ENCODE data around the gene DMD. TPM values are rescaled to one million over a fixed set of nuclear protein-coding genes. Genes with fewer than 3 reads are reported as not detected.

DMD gene
- total RNA-seq, 1 donor = 2.4 TPM

- no peaks in the 10 kb centered on the region for H3K9me3 ChIP-seq (ENCODE audit: low read depth, low read length)
- no peaks in the 10 kb centered on the region for H3K4me1 ChIP-seq (ENCODE audit: insufficient read depth, low read length)
- H3K27me3 ChIP-seq (ENCODE audit: insufficient read depth, low read length) = no peaks in the 10 kb centered on the region
- no peak overlapping the region for H3K4me3 ChIP-seq (ENCODE audit: low read length)
Measured at GRCh38 chrX:31747411-31747810, 1463.9 kb downstream of the DMD start.

DNA sequence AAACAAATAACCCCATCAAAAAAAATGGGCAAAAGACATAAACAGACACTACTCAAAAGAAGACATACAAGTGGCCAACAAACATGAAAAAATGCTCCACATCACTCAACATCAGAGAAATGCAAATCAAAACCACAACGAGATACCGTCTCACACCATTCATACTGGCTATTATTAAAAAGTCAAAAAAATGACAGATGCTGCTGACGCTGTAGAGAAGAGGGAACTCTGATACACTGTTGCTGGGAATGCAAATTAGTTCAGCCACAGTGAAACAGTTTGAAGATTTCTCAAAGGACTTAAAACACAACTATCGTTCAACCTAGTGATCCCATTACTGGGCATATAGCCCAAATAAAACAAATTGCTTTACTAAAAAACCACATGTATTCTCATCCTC lies 1468.3 kb downstream of the DMD start:
- H3K9me3 ChIP-seq (ENCODE audit: low read depth, low read length) = no peaks in the 10 kb centered on the region
- no peaks in the 10 kb centered on the region for H3K4me1 ChIP-seq (ENCODE audit: insufficient read depth, low read length)
- H3K27me3 ChIP-seq (ENCODE audit: insufficient read depth, low read length) = no peaks in the 10 kb centered on the region
- H3K4me3 ChIP-seq (ENCODE audit: low read length) = no peak overlapping the region

DNA sequence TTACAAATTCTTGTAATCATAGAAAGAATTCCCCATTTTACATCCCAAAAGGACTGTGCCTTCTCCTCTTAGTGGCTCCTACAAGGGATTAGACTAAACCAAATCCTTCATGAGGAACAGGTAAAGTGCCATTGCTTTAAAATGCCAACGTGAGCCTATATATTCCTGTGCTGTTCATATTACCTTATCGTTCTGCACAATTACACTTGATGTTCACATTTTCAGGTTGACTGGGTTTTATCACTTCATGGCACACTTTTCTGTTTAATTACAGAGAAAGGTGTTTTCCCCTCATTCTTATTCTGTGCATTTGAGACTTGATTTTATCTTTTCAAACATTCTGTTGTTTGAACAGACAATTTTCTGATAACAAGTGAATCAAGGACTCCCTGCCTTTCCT lies 1493.9 kb downstream of the DMD start:
- H3K9me3 ChIP-seq (ENCODE audit: low read depth, low read length) = no peaks in the 10 kb centered on the region
- no peaks in the 10 kb centered on the region for H3K27me3 ChIP-seq (ENCODE audit: insufficient read depth, low read length)
- no peaks in the 10 kb centered on the region for H3K4me1 ChIP-seq (ENCODE audit: insufficient read depth, low read length)
- no peak overlapping the region for H3K4me3 ChIP-seq (ENCODE audit: low read length)

GRCh38 chrX:31715675-31716074 lies 1495.7 kb downstream of the DMD start:
- no peaks in the 10 kb centered on the region for H3K27me3 ChIP-seq (ENCODE audit: insufficient read depth, low read length)

GRCh38 chrX:31714797-31715196 lies 1496.6 kb downstream of the DMD start:
- no peaks in the 10 kb centered on the region for H3K27me3 ChIP-seq (ENCODE audit: insufficient read depth, low read length)
- no peaks in the 10 kb centered on the region for H3K9me3 ChIP-seq (ENCODE audit: low read depth, low read length)
- H3K4me1 ChIP-seq (ENCODE audit: insufficient read depth, low read length) = no peaks in the 10 kb centered on the region
- H3K4me3 ChIP-seq (ENCODE audit: low read length) = no peak overlapping the region

More at GRCh38 chrX:31715675-31716074, 1495.7 kb downstream of the DMD start:
- Histone ChIP-seq H3K4me3 (ENCODE audit: low read length) (no peak overlapping the region), H3K9me3 (ENCODE audit: low read depth, low read length) (no peaks in the 10 kb centered on the region), H3K4me1 (ENCODE audit: insufficient read depth, low read length) (no peaks in the 10 kb centered on the region)

DNA sequence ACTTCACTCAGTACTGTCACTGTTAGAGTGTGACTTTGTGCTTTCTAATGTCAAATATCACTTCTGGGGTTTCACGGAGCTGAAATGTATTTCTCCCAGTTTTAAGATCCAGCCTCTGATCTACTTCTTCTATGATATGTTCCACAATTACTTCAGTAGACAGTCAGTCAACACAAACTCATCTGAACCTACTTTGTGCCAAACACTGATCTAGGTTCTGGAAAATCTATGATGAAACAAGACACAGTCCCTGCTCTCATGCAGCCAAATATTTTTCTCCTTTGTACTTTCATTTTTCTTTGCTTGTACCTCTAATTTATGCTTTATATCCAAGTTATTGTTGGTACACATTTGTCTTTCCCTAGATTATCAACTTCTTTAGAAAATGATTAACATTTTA lies 1498.2 kb downstream of the DMD start:
- no peaks in the 10 kb centered on the region for H3K27me3 ChIP-seq (ENCODE audit: insufficient read depth, low read length)
- no peak overlapping the region for H3K4me3 ChIP-seq (ENCODE audit: low read length)
- H3K4me1 ChIP-seq (ENCODE audit: insufficient read depth, low read length) = no peaks in the 10 kb centered on the region
- H3K9me3 ChIP-seq (ENCODE audit: low read depth, low read length) = no peaks in the 10 kb centered on the region

- no peaks in the 10 kb centered on the region for H3K27me3 ChIP-seq (ENCODE audit: insufficient read depth, low read length)
- H3K4me1 ChIP-seq (ENCODE audit: insufficient read depth, low read length) = no peaks in the 10 kb centered on the region
- H3K9me3 ChIP-seq (ENCODE audit: low read depth, low read length) = no peaks in the 10 kb centered on the region
- H3K4me3 ChIP-seq (ENCODE audit: low read length) = no peak overlapping the region
Measured at GRCh38 chrX:31711166-31711565, 1500.2 kb downstream of the DMD start.

- Histone ChIP-seq H3K27me3 (ENCODE audit: insufficient read depth, low read length) (no peaks in the 10 kb centered on the region), H3K9me3 (ENCODE audit: low read depth, low read length) (no peaks in the 10 kb centered on the region), H3K4me1 (ENCODE audit: insufficient read depth, low read length) (no peaks in the 10 kb centered on the region), H3K4me3 (ENCODE audit: low read length) (no peak overlapping the region)
Measured at GRCh38 chrX:31708116-31708515, 1503.2 kb downstream of the DMD start.

GRCh38 chrX:31706466-31706865 lies 1504.9 kb downstream of the DMD start:
- Histone ChIP-seq H3K27me3 (ENCODE audit: insufficient read depth, low read length) (no peaks in the 10 kb centered on the region), H3K4me3 (ENCODE audit: low read length) (no peak overlapping the region)

DNA sequence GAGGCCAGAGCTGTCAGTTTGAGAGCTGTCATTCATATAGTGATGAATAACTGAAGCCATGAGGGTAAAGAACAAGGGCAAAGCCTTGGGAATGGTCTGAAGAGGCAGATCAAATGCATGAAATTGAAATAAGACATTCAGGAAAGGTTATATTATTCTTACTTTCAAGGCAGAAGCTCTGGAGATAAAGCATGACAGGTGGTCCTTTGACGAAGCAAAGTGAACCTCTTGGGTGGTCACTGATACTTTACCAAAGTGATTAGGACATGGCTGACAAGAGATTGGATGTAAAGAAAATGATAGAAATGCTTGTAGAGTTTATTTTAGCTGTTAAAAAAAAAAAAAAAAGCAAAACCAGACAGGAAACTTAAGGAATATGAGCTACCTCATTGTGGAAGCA lies 1505.5 kb downstream of the DMD start:
- Histone ChIP-seq H3K4me3 (ENCODE audit: low read length) (no peak overlapping the region), H3K4me1 (ENCODE audit: insufficient read depth, low read length) (no peaks in the 10 kb centered on the region), H3K27me3 (ENCODE audit: insufficient read depth, low read length) (no peaks in the 10 kb centered on the region)

More at GRCh38 chrX:31706466-31706865, 1504.9 kb downstream of the DMD start:
- H3K4me1 ChIP-seq (ENCODE audit: insufficient read depth, low read length) = no peaks in the 10 kb centered on the region
- H3K9me3 ChIP-seq (ENCODE audit: low read depth, low read length) = no peaks in the 10 kb centered on the region

GRCh38 chrX:31704938-31705337 lies 1506.4 kb downstream of the DMD start:
- Histone ChIP-seq H3K27me3 (ENCODE audit: insufficient read depth, low read length) (no peaks in the 10 kb centered on the region), H3K4me3 (ENCODE audit: low read length) (no peak overlapping the region), H3K9me3 (ENCODE audit: low read depth, low read length) (no peaks in the 10 kb centered on the region), H3K4me1 (ENCODE audit: insufficient read depth, low read length) (no peaks in the 10 kb centered on the region)

More for the DNA sequence above, 1505.5 kb downstream of the DMD start:
- no peaks in the 10 kb centered on the region for H3K9me3 ChIP-seq (ENCODE audit: low read depth, low read length)

DNA sequence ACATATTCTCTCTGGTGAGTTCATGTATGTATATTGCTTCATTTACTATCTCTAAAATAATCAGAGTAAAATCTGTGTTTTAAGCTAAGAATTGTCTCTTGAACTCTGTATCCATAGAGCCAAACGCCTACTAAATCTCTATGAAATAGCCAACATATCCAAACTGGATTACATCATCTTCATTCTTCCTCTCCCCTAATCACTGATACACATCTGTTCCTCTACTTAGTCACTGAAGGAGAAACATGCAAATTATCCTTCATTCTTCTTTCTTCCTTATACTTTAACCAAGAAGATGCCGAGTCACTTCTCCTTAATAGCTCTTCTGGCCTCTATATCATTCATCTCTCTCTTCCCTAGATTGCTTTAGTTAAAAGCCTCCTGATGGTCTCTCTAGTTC lies 1509.1 kb downstream of the DMD start:
- no peaks in the 10 kb centered on the region for H3K9me3 ChIP-seq (ENCODE audit: low read depth, low read length)
- H3K4me1 ChIP-seq (ENCODE audit: insufficient read depth, low read length) = no peaks in the 10 kb centered on the region

GRCh38 chrX:31697294-31697916 lies 1513.9 kb downstream of the DMD start:
- no peaks in the 10 kb centered on the region for H3K4me1 ChIP-seq (ENCODE audit: insufficient read depth, low read length)
- no peaks in the 10 kb centered on the region for H3K27me3 ChIP-seq (ENCODE audit: insufficient read depth, low read length)
- no peaks in the 10 kb centered on the region for H3K9me3 ChIP-seq (ENCODE audit: low read depth, low read length)
- no peak overlapping the region for H3K4me3 ChIP-seq (ENCODE audit: low read length)

More for the DNA sequence above, 1509.1 kb downstream of the DMD start:
- Histone ChIP-seq H3K4me3 (ENCODE audit: low read length) (no peak overlapping the region), H3K27me3 (ENCODE audit: insufficient read depth, low read length) (no peaks in the 10 kb centered on the region)

DNA sequence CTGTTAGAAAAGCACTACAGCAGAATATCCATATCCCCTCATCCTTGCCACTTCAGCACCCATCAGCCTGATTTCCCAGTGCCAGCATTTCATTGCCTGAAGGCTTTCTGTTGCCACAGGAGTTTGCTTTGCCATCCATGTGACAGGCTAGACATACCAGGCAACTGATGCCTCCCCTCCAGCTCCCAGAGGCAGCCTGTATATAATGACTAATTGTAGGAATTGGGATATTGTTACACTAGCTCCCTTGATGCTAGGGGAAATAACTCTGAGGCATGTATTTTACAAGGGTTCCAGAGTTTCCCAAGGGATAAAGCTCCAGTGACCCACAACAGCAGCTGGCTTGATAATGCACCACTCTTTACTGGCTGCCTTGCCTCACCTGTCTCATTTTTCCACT lies 1531.5 kb downstream of the DMD start:
- no peaks in the 10 kb centered on the region for H3K27me3 ChIP-seq (ENCODE audit: insufficient read depth, low read length)
- H3K9me3 ChIP-seq (ENCODE audit: low read depth, low read length) = no peaks in the 10 kb centered on the region
- H3K4me1 ChIP-seq (ENCODE audit: insufficient read depth, low read length) = no peaks in the 10 kb centered on the region
- no peak overlapping the region for H3K4me3 ChIP-seq (ENCODE audit: low read length)

GRCh38 chrX:31670245-31670644 lies 1541.1 kb downstream of the DMD start:
- Histone ChIP-seq H3K4me1 (ENCODE audit: insufficient read depth, low read length) (no peaks in the 10 kb centered on the region), H3K4me3 (ENCODE audit: low read length) (no peak overlapping the region), H3K9me3 (ENCODE audit: low read depth, low read length) (no peaks in the 10 kb centered on the region), H3K27me3 (ENCODE audit: insufficient read depth, low read length) (no peaks in the 10 kb centered on the region)

DNA sequence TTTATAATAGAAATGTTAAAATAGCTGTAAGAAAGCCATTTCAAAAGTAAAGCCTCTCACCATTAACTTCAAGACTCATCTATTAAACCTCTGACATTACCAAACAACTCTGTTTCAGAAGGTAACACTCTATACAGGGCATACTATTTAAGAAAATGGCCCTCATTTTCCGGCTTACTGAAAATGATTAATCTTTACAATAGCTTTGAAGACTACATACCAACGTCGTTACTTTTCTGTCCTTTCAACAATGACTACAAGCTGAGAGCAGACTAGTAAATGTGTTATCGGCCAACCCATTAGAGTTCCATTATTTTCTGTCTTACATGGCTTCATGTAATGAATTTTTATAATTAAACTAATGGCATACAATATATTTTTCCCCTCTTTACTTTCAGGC lies 1545.9 kb downstream of the DMD start:
- no peaks in the 10 kb centered on the region for H3K4me1 ChIP-seq (ENCODE audit: insufficient read depth, low read length)
- no peaks in the 10 kb centered on the region for H3K9me3 ChIP-seq (ENCODE audit: low read depth, low read length)
- H3K4me3 ChIP-seq (ENCODE audit: low read length) = no peak overlapping the region
- no peaks in the 10 kb centered on the region for H3K27me3 ChIP-seq (ENCODE audit: insufficient read depth, low read length)

Data from mononuclear cell (primary cell).